GM12801 (cell line): Measurements from ENCODE around the gene NAV3.

ENCODE experiments used
- TF ChIP-seq, protein P1 (sequence below): IDR thresholded peaks from one replicate; pipeline ENCODE4 v1.5.1; 2011; ENCODE audit warnings: control low read depth; ENCODE audit not compliant: insufficient read length; ENCODE audit errors: extremely low read depth

NAV3 gene

DNA sequence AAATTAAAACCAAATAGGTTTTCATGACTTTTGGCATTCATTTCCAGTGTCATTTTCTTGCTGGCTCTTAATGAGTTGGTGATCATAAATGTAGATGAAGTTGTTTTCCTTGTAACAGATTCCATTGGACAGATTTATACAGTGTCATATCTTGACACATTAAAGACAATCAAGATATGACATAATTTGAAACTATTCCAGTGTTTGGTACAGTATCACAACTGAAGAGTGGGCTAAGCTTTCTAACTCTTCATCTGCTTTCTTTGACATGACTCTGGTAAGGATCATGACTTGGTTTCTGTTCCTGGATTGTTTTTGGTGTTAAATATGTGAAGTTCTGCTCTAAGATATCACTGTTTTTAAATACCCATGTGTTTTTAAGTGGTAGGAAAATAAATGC, 289.6 kb downstream of the NAV3 start:
- TF ChIP-seq, protein P1, sequence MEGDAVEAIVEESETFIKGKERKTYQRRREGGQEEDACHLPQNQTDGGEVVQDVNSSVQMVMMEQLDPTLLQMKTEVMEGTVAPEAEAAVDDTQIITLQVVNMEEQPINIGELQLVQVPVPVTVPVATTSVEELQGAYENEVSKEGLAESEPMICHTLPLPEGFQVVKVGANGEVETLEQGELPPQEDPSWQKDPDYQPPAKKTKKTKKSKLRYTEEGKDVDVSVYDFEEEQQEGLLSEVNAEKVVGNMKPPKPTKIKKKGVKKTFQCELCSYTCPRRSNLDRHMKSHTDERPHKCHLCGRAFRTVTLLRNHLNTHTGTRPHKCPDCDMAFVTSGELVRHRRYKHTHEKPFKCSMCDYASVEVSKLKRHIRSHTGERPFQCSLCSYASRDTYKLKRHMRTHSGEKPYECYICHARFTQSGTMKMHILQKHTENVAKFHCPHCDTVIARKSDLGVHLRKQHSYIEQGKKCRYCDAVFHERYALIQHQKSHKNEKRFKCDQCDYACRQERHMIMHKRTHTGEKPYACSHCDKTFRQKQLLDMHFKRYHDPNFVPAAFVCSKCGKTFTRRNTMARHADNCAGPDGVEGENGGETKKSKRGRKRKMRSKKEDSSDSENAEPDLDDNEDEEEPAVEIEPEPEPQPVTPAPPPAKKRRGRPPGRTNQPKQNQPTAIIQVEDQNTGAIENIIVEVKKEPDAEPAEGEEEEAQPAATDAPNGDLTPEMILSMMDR = no peak

DNA sequence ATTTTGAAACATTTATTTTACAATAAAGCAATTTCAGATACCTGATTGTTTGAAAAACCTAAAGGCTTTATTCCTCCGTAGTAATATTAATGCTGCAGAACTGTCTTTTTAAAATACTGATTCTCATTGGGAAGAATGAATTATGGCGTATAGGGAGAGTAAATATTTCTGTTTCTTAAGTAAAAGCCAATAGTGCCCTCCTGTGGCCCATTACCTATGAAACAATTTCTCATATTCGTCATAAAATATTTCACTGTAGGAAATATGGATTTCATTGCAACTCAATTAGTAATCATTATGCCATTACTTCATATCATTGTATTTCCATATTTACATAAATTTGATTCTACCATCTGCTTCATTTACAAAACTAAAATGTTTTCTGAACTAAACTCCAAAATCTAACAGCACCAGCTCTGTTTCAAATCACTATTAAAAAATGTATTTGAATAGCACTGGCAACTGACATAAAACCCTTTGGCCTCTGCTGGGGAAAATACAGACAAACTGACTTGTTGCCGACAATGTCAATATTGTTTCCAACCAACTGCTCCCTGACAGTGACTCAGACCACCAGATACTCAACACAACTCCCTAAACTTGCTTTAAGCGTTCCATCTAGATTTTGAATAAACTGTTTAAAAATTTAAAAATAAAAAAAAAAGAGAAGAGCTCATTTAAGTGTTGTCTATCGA, 290.3 kb downstream of the NAV3 start:
- TF ChIP-seq, protein P1 = no peak

DNA sequence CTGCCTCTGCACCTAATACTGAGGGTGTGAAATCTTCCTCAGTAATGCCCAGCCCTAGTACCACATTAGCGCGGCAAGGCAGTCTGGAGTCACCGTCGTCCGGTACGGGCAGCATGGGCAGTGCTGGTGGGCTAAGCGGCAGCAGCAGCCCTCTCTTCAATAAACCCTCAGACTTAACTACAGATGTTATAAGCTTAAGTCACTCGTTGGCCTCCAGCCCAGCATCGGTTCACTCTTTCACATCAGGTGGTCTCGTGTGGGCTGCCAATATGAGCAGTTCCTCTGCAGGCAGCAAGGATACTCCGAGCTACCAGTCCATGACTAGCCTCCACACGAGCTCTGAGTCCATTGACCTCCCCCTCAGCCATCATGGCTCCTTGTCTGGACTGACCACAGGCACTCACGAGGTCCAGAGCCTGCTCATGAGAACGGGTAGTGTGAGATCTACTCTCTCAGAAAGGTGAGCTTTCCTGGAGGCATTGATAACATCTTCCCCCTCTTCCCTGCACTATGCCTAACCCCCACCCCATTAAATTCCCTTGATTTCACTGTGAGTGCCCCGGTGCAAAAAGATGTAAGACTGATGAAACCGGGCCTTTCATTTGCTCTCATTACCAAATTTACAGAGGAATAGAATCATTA, 291.4 kb downstream of the NAV3 start:
- TF ChIP-seq, protein P1 = no peak

DNA sequence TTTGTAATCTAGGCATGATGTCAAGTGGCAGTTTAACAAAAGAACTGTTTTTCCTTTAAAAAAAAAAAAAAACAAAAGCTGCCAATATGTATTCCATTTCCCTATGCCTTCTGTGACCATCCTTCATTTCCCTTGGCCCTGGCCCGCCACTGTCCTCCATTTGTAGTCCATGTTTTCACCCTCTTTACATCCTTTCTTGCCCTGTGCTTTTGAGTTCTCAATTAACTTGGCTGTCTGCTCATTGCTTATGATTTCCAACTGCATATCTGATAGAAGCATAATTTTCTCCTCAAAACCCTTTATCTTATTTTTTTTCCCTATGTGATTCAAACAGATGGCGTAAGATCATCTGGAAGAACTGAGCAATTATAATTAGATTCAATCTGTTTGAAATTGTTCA, 297.5 kb downstream of the NAV3 start:
- TF ChIP-seq, protein P1 = no peak

DNA sequence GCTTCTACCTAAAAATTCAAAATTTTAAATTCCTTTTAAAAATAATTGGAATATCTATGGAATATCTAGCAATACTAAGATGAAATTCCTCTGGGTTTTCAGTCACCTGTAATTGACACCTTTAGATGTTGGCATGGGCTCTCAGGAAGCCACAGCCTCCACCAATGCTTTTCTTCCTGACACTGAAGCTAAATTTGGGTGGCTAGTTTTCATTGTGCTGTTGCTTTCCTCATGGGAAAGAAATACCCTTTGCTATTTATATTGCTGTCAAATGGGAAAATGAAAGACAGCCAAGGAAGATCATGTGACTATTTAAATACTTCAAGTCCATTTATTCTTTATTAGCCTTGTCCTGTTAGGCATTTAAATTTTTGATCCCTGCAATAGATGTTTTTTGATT, 313.0 kb downstream of the NAV3 start:
- TF ChIP-seq, protein P1 = no peak

DNA sequence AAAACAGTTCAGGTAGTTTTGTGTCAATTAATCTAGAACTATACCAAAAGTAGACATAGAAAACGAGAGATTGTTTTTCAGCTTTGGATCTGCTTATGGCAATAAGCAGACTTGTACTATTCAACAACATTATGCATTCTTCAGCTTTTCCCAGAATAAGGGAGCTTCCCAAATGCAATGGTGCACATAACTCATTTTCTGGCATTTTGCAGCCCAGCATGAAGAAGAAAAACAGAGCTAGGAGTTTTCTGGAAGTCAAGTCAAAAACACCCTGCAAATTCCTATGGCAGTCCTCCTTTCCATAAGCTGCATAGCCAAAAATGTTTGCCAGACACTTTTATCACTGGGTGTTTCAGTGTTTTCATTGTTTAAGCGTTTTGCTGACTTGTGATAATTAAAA, 314.7 kb downstream of the NAV3 start:
- TF ChIP-seq, protein P1 = no peak

DNA sequence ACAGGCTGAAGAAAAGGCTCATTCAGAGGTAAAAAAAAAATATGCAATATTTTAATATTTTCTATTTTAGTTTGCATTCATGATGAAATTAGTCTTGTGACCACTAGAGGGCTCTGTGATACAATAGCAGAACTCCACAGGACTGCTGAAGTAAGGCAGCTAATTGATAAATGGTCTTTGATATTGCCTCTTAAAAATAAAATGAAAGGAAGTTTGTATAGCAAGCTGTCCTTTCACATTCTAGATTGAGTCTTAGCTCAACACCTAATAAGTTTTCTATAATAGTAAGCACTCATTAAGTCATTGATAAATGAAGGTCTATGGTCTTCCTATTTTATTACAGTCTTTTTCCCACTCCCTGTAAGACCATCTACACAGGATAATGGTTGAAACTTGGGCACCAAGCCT, 315.7 kb downstream of the NAV3 start:
- TF ChIP-seq, protein P1 = no peak
